Testis (tissue), 3 donors: ENCODE measurements around the gene IQSEC1. TPM values are rescaled to one million over a fixed set of nuclear protein-coding genes. Genes with fewer than 3 reads are reported as not detected.

Source experiments
- DNase-seq: peaks from one replicate; pipeline ENCODE4 v3.0.0-alpha.2; 2019
- H3K27ac ChIP-seq, 2 donors: fragments of 200-600 bp; sonication (generic); one replicate each; pipeline ENCODE4 v1.5.1; 2019
- H3K27me3 ChIP-seq: fragments of 200-600 bp; sonication (generic); one replicate; pipeline ENCODE4 v1.5.1; 2019
- H3K36me3 ChIP-seq: fragments of 200-600 bp; sonication (generic); one replicate; pipeline ENCODE4 v1.5.1; 2017; ENCODE audit warnings: low read depth; ENCODE audit errors: missing control alignments
- H3K4me1 ChIP-seq: fragments of 200-600 bp; sonication (generic); one replicate; pipeline ENCODE4 v1.5.1; 2019
- H3K4me3 ChIP-seq, 2 donors: fragments of 200-600 bp; sonication (generic); one replicate each; pipeline ENCODE4 v1.5.1; 2017 to 2019
- H3K9me3 ChIP-seq: fragments of 200-600 bp; sonication (generic); one replicate; pipeline ENCODE4 v1.5.1; 2017
- CTCF ChIP-seq, 3 experiments: fragments of 450-650 bp in 2 of 3; fragments of 200-600 bp in 1 of 3; sonication (generic) in 1 of 3; IDR thresholded peaks; one replicate each; pipeline ENCODE4 v1.5.1; 2016 to 2019; ENCODE audit warnings: antibody characterized with exemption in 3 of 3, mild to moderate bottlenecking in 2 of 3, moderate library complexity in 1 of 3
- POLR2A ChIP-seq: fragments of 450-650 bp; IDR thresholded peaks from one replicate; pipeline ENCODE4 v1.6.1; 2017; ENCODE audit warnings: antibody characterized with exemption, mild to moderate bottlenecking, moderate library complexity
- WGBS, 2 donors: methylation state at CpG; one replicate each; pipeline ENCODE4 v1.1.5; 2018; 5-methylcytosine and 5-hydroxymethylcytosine counted together
- intact Hi-C: fragments of 100-400 bp; cut with DNase I; formaldehyde crosslinking; loops from one replicate; pipeline ENCODE4 v1.15.1; 2023; ENCODE audit warnings: low total_unique reads
- polyA plus RNA-seq: library from polyadenylated mRNA; stranded (reverse); fragments of 350-450 nt; fragmentation: Illumina TruSeq; extraction: RNeasy Lipid Tissue Mini Kit (QIAGEN cat#74804); gene quantifications from one replicate; pipeline ENCODE4 v1.2.3, GENCODE V29; 2014; ENCODE audit warnings: low read depth, low replicate concordance; ENCODE audit not compliant: insufficient read depth
- total RNA-seq, 2 donors: library from RNA; depleted of rRNA; stranded (reverse); fragments of >200 nt; gene quantifications; one replicate each; pipeline ENCODE4 v1.2.3, GENCODE V29; 2016

IQSEC1 gene
- total and polyA plus RNA-seq, 3 donors from 2014 or later, result 32.9 to 89.4 (median 74.3) TPM

- H3K27ac ChIP-seq, result no peak overlapping the region
- peak overlapping the region; percentile 34 to 56 for H3K4me3 ChIP-seq
- H3K36me3 ChIP-seq, result no peaks in the 10 kb centered on the region
- TF ChIP-seq CTCF (IDR thresholded peaks at IDR 0.05) (no peak), POLR2A (no peak)
- no peaks in the 10 kb centered on the region for H3K27me3 ChIP-seq
- intact Hi-C loops, result no loop called here
- DNase-seq, result peak; percentile 81
- WGBS, 2 donors, result 18 to 28% methylated on average over 3 to 17 of the region's 28 CpGs
- no peaks in the 10 kb centered on the region for H3K9me3 ChIP-seq
- peaks cover 8% of the 10 kb centered on the region for H3K4me1 ChIP-seq
Observed at GRCh38 chr3:12869035-12869621, 204.1 kb downstream of the IQSEC1 start.

- 25 to 43% methylated on average over 35 to 45 of the region's 45 CpGs for WGBS, 2 donors
- Histone ChIP-seq H3K27ac (no peak overlapping the region), H3K4me1 (peaks cover 8% of the 10 kb centered on the region), H3K27me3 (no peaks in the 10 kb centered on the region), H3K4me3 (peak overlapping the region; percentile 34 to 56), H3K9me3 (no peaks in the 10 kb centered on the region), H3K36me3 (no peaks in the 10 kb centered on the region)
- peak; percentile 91 for DNase-seq
- TF ChIP-seq POLR2A (no peak), CTCF (IDR thresholded peaks at IDR 0.05) (peak; percentile 71 to 80 (median 77))
- intact Hi-C loops, result no loop called here
Observed at GRCh38 chr3:12868039-12869034, 204.9 kb downstream of the IQSEC1 start.

- no peaks in the 10 kb centered on the region for H3K27me3 ChIP-seq
- H3K36me3 ChIP-seq, result no peaks in the 10 kb centered on the region
- H3K4me1 ChIP-seq, result peaks cover 8% of the 10 kb centered on the region
- TF ChIP-seq CTCF (IDR thresholded peaks at IDR 0.05), result no peak
- no peak for TF ChIP-seq POLR2A
- no peak overlapping the region for H3K27ac ChIP-seq
- no peak for DNase-seq
- intact Hi-C loops, result no loop called here
- WGBS, 2 donors, result 86 to 90% methylated on average over 6 of the region's 6 CpGs
- H3K4me3 ChIP-seq, result no peak overlapping the region
- no peaks in the 10 kb centered on the region for H3K9me3 ChIP-seq
Observed at GRCh38 chr3:12866836-12867235, 206.4 kb downstream of the IQSEC1 start.

- 93 to 98% methylated on average over 4 of the region's 4 CpGs for WGBS, 2 donors
- H3K9me3 ChIP-seq, result no peaks in the 10 kb centered on the region
- H3K27me3 ChIP-seq, result no peaks in the 10 kb centered on the region
- peaks cover 8% of the 10 kb centered on the region for H3K4me1 ChIP-seq
- intact Hi-C loops, result no loop called here
- no peak for TF ChIP-seq CTCF (IDR thresholded peaks at IDR 0.05)
- no peaks in the 10 kb centered on the region for H3K36me3 ChIP-seq
- DNase-seq, result no peak
- H3K4me3 ChIP-seq, result no peak overlapping the region
- H3K27ac ChIP-seq, result no peak overlapping the region
Observed at GRCh38 chr3:12865271-12865670, 208.0 kb downstream of the IQSEC1 start.
